ENCODE measurements around the gene CYP4V2. TPM values are rescaled to one million over a fixed set of nuclear protein-coding genes. Genes with fewer than 3 reads are reported as not detected.

CYP4V2 gene
- total RNA-seq, 1 donor from 2014 or later, result 9.0 TPM

- Mint-ChIP-seq H3K4me3 (no peak overlapping the region), H3K27me3 (no peaks in the 10 kb centered on the region), H3K4me1 (ENCODE audit: unreplicated experiment) (no peaks in the 10 kb centered on the region), H3K27ac (no peak overlapping the region), H3K36me3 (no peaks in the 10 kb centered on the region), H3K9me3 (peaks cover 5% of the 10 kb centered on the region)
- DNase-seq (ENCODE audit: extremely low spot score, unreplicated experiment), result no peak
- no peak for TF ChIP-seq CTCF (conservative IDR thresholded peaks at IDR 0.05)
Observed at GRCh38 chr4:186204103-186204559, 12.8 kb downstream of the CYP4V2 start.

GRCh38 chr4:186204686-186205085 lies 13.3 kb downstream of the CYP4V2 start:
- peaks cover 8% of the 10 kb centered on the region for H3K9me3 Mint-ChIP-seq
- TF ChIP-seq CTCF (conservative IDR thresholded peaks at IDR 0.05), result no peak
- no peak for DNase-seq (ENCODE audit: extremely low spot score, unreplicated experiment)
- H3K4me1 Mint-ChIP-seq (ENCODE audit: unreplicated experiment), result no peaks in the 10 kb centered on the region
- no peaks in the 10 kb centered on the region for H3K27me3 Mint-ChIP-seq
- H3K4me3 Mint-ChIP-seq, result no peak overlapping the region
- peaks cover 4% of the 10 kb centered on the region for H3K36me3 Mint-ChIP-seq
- H3K27ac Mint-ChIP-seq, result no peak overlapping the region

GRCh38 chr4:186205156-186205555 lies 13.8 kb downstream of the CYP4V2 start:
- Mint-ChIP-seq H3K27ac (no peak overlapping the region), H3K27me3 (no peaks in the 10 kb centered on the region), H3K36me3 (peaks cover 4% of the 10 kb centered on the region), H3K4me3 (no peak overlapping the region), H3K4me1 (ENCODE audit: unreplicated experiment) (no peaks in the 10 kb centered on the region), H3K9me3 (peaks cover 10% of the 10 kb centered on the region)
- TF ChIP-seq CTCF (conservative IDR thresholded peaks at IDR 0.05), result no peak
- DNase-seq (ENCODE audit: extremely low spot score, unreplicated experiment), result no peak

GRCh38 chr4:186216465-186217024 lies 25.2 kb downstream of the CYP4V2 start:
- Mint-ChIP-seq H3K4me3 (no peak overlapping the region), H3K4me1 (ENCODE audit: unreplicated experiment) (no peaks in the 10 kb centered on the region), H3K27ac (no peak overlapping the region), H3K27me3 (no peaks in the 10 kb centered on the region), H3K36me3 (no peaks in the 10 kb centered on the region), H3K9me3 (no peaks in the 10 kb centered on the region)
- no peak for TF ChIP-seq CTCF (conservative IDR thresholded peaks at IDR 0.05)
- no peak for DNase-seq (ENCODE audit: extremely low spot score, unreplicated experiment)

- Mint-ChIP-seq H3K27me3 (no peaks in the 10 kb centered on the region), H3K9me3 (no peaks in the 10 kb centered on the region), H3K27ac (no peak overlapping the region), H3K4me1 (ENCODE audit: unreplicated experiment) (no peaks in the 10 kb centered on the region), H3K4me3 (no peak overlapping the region), H3K36me3 (no peaks in the 10 kb centered on the region)
- no peak for DNase-seq (ENCODE audit: extremely low spot score, unreplicated experiment)
- TF ChIP-seq CTCF (conservative IDR thresholded peaks at IDR 0.05), result no peak
Observed at GRCh38 chr4:186217733-186218293, 26.4 kb downstream of the CYP4V2 start.

Data from type B pancreatic cell (in vitro differentiated cells).